HL-60 (cell line): ENCODE results near the gene CCND1.

Source experiments
- DNase-seq, 2 experiments: peaks; one replicate each; pipeline ENCODE4 v3.0.0-alpha.2; 2010 to 2020; ENCODE audit warnings: low read depth in 1 of 2, low spot score in 1 of 2
- H3K27ac ChIP-seq: fragments of 250-450 bp; sonication (Bioruptor Pico); replicated peaks from 2 replicates; pipeline ENCODE4 v1.5.1; 2020; ENCODE audit warnings: mild to moderate bottlenecking, moderate library complexity
- H3K27me3 ChIP-seq: fragments of 250-450 bp; sonication (Bioruptor Pico); 2 replicates; pipeline ENCODE4 v1.5.1; 2021; ENCODE audit warnings: mild to moderate bottlenecking, moderate library complexity; ENCODE audit not compliant: insufficient read depth, poor library complexity, severe bottlenecking
- H3K4me3 ChIP-seq: replicated peaks from 2 replicates; pipeline ENCODE4 v1.5.1; 2011; ENCODE audit warnings: mild to moderate bottlenecking, control low read depth, low read length; ENCODE audit not compliant: insufficient read depth
- GABPA ChIP-seq: IDR thresholded peaks from 2 replicates; pipeline ENCODE4 v1.6.1; 2012; ENCODE audit warnings: low read depth
- POLR2AphosphoS5 ChIP-seq: IDR thresholded peaks from 2 replicates; pipeline ENCODE4 v1.6.1; 2012; ENCODE audit warnings: low read depth
- SPI1 ChIP-seq: IDR thresholded peaks from 2 replicates; pipeline ENCODE4 v1.6.1; 2012; ENCODE audit warnings: low read depth, mild to moderate bottlenecking, borderline replicate concordance
- TF ChIP-seq, protein P1 (sequence below): IDR thresholded peaks from one replicate; pipeline ENCODE4 v1.5.1; 2011; ENCODE audit warnings: low read length, control low read depth, inconsistent platforms; ENCODE audit not compliant: insufficient read depth
- TF ChIP-seq, protein P2 (sequence below): IDR thresholded peaks from 2 replicates; pipeline ENCODE4 v1.6.1; 2012; ENCODE audit warnings: low read depth; ENCODE audit not compliant: insufficient replicate concordance

The CCND1 gene

GRCh38 chr11:69598147-69598546, 42.8 kb upstream of the CCND1 start:
- peak; percentile 64 to 72 for DNase-seq
- peak; percentile 46; the same call in 1 of the 2 replicates for TF ChIP-seq GABPA
- TF ChIP-seq, protein P1, sequence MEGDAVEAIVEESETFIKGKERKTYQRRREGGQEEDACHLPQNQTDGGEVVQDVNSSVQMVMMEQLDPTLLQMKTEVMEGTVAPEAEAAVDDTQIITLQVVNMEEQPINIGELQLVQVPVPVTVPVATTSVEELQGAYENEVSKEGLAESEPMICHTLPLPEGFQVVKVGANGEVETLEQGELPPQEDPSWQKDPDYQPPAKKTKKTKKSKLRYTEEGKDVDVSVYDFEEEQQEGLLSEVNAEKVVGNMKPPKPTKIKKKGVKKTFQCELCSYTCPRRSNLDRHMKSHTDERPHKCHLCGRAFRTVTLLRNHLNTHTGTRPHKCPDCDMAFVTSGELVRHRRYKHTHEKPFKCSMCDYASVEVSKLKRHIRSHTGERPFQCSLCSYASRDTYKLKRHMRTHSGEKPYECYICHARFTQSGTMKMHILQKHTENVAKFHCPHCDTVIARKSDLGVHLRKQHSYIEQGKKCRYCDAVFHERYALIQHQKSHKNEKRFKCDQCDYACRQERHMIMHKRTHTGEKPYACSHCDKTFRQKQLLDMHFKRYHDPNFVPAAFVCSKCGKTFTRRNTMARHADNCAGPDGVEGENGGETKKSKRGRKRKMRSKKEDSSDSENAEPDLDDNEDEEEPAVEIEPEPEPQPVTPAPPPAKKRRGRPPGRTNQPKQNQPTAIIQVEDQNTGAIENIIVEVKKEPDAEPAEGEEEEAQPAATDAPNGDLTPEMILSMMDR: no peak
- no peak for TF ChIP-seq POLR2AphosphoS5
- TF ChIP-seq, protein P2, sequence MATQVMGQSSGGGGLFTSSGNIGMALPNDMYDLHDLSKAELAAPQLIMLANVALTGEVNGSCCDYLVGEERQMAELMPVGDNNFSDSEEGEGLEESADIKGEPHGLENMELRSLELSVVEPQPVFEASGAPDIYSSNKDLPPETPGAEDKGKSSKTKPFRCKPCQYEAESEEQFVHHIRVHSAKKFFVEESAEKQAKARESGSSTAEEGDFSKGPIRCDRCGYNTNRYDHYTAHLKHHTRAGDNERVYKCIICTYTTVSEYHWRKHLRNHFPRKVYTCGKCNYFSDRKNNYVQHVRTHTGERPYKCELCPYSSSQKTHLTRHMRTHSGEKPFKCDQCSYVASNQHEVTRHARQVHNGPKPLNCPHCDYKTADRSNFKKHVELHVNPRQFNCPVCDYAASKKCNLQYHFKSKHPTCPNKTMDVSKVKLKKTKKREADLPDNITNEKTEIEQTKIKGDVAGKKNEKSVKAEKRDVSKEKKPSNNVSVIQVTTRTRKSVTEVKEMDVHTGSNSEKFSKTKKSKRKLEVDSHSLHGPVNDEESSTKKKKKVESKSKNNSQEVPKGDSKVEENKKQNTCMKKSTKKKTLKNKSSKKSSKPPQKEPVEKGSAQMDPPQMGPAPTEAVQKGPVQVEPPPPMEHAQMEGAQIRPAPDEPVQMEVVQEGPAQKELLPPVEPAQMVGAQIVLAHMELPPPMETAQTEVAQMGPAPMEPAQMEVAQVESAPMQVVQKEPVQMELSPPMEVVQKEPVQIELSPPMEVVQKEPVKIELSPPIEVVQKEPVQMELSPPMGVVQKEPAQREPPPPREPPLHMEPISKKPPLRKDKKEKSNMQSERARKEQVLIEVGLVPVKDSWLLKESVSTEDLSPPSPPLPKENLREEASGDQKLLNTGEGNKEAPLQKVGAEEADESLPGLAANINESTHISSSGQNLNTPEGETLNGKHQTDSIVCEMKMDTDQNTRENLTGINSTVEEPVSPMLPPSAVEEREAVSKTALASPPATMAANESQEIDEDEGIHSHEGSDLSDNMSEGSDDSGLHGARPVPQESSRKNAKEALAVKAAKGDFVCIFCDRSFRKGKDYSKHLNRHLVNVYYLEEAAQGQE: no peak
- peak; percentile 64; the same call in 1 of the 2 replicates for TF ChIP-seq SPI1
- H3K27ac ChIP-seq: no peak overlapping the region
- no peak overlapping the region for H3K4me3 ChIP-seq
- H3K27me3 ChIP-seq: no peaks in the 10 kb centered on the region

- no peak overlapping the region for H3K27ac ChIP-seq
- H3K27me3 ChIP-seq: no peaks in the 10 kb centered on the region
- no peak overlapping the region for H3K4me3 ChIP-seq
- DNase-seq: peak in 1 of 2 experiments; percentile 21
- TF ChIP-seq POLR2AphosphoS5 (no peak), GABPA (no peak), SPI1 (no peak)
- TF ChIP-seq, protein P2: no peak
- TF ChIP-seq, protein P1: no peak
Measured at GRCh38 chr11:69599502-69599901, 41.5 kb upstream of the CCND1 start.

DNA sequence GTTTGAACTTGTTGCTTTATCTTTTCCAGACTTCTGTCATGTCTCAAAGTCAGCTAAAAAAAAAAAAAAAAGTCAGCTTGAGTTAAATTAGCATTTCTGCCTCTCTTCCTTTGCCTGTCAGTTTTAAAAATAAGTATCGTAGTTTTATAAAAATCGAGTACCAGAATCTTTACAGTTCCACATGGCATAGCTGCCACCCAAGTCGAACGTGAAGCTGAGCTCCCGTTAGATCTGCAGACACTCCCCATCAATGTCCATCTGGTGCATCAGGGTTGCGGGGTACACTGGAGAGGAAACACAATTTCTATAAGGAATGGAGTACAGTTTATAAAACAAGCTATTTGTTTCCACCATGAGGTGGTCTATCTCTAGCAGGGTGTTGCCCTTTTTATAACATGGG, 41.0 kb upstream of the CCND1 start:
- no peaks in the 10 kb centered on the region for H3K27me3 ChIP-seq
- TF ChIP-seq POLR2AphosphoS5: no peak
- TF ChIP-seq, protein P1: no peak
- TF ChIP-seq, protein P2: no peak
- TF ChIP-seq GABPA: no peak
- no peak for TF ChIP-seq SPI1
- DNase-seq: no peak
- no peak overlapping the region for H3K4me3 ChIP-seq
- no peak overlapping the region for H3K27ac ChIP-seq
